Endothelial cell (in vitro differentiated cells): ENCODE results near the gene ZBTB20. TPM values are rescaled to one million over a fixed set of nuclear protein-coding genes. Genes with fewer than 3 reads are reported as not detected.

ENCODE experiments used
- DNase-seq: peaks from one replicate; pipeline ENCODE4 v3.0.0; 2021; ENCODE audit warnings: low spot score
- H3K27ac Mint-ChIP-seq: one replicate; pipeline ENCODE4 v1.8.0; 2021; ENCODE audit warnings: mixed read lengths, inconsistent platforms; ENCODE audit not compliant: unreplicated experiment
- H3K27me3 Mint-ChIP-seq: one replicate; pipeline ENCODE4 v1.8.0; 2021; ENCODE audit warnings: mild to moderate bottlenecking, moderate library complexity, mixed read lengths, inconsistent platforms; ENCODE audit not compliant: unreplicated experiment
- H3K36me3 Mint-ChIP-seq: one replicate; pipeline ENCODE4 v1.8.0; 2021; ENCODE audit warnings: mild to moderate bottlenecking, low read depth, mixed read lengths, inconsistent platforms; ENCODE audit not compliant: unreplicated experiment
- H3K4me1 Mint-ChIP-seq: one replicate; pipeline ENCODE4 v1.8.0; 2021; ENCODE audit warnings: mild to moderate bottlenecking, mixed read lengths, inconsistent platforms; ENCODE audit not compliant: unreplicated experiment
- H3K4me3 Mint-ChIP-seq: one replicate; pipeline ENCODE4 v1.8.0; 2021; ENCODE audit warnings: mild to moderate bottlenecking, mixed read lengths, inconsistent platforms; ENCODE audit not compliant: unreplicated experiment
- H3K9me3 Mint-ChIP-seq: one replicate; pipeline ENCODE4 v1.8.0; 2021; ENCODE audit warnings: mixed read lengths, inconsistent platforms; ENCODE audit not compliant: unreplicated experiment
- CTCF ChIP-seq: fragments of 200-600 bp; sonication (generic); IDR thresholded peaks from one replicate; pipeline ENCODE4 v1.5.0; 2021; ENCODE audit warnings: antibody characterized with exemption; ENCODE audit not compliant: unreplicated experiment
- total RNA-seq: library from RNA; stranded (reverse); fragmentation: NEBNext Ultra II Directional; extraction: Animal tissue kit (Norgen Biotek cat#: 25700); gene quantifications from one replicate; pipeline ENCODE4 v1.2.1, GENCODE V29; 2021; ENCODE audit not compliant: unreplicated experiment

ZBTB20 gene
- total RNA-seq, 1 donor from 2014 or later = 4.2 TPM

- no peaks in the 10 kb centered on the region for H3K9me3 Mint-ChIP-seq
- no peaks in the 10 kb centered on the region for H3K36me3 Mint-ChIP-seq
- H3K27me3 Mint-ChIP-seq = no peaks in the 10 kb centered on the region
- DNase-seq = no peak
- no peak overlapping the region for H3K27ac Mint-ChIP-seq
- H3K4me1 Mint-ChIP-seq = peaks cover 5% of the 10 kb centered on the region
- H3K4me3 Mint-ChIP-seq = no peak overlapping the region
- no peak for TF ChIP-seq CTCF
These were observed 651.1 kb downstream of the ZBTB20 start for GRCh38 chr3:114496021-114496434.

- Mint-ChIP-seq H3K27ac (no peak overlapping the region), H3K4me1 (peaks cover 5% of the 10 kb centered on the region), H3K9me3 (no peaks in the 10 kb centered on the region), H3K27me3 (no peaks in the 10 kb centered on the region), H3K36me3 (no peaks in the 10 kb centered on the region), H3K4me3 (no peak overlapping the region)
- no peak for TF ChIP-seq CTCF
- DNase-seq = no peak
These were observed 652.6 kb downstream of the ZBTB20 start for GRCh38 chr3:114494498-114494897.

GRCh38 chr3:114490829-114491228, 656.3 kb downstream of the ZBTB20 start:
- H3K27ac Mint-ChIP-seq = no peak overlapping the region
- H3K4me1 Mint-ChIP-seq = peaks cover 5% of the 10 kb centered on the region
- H3K4me3 Mint-ChIP-seq = no peak overlapping the region
- no peaks in the 10 kb centered on the region for H3K36me3 Mint-ChIP-seq
- no peak for DNase-seq
- no peaks in the 10 kb centered on the region for H3K27me3 Mint-ChIP-seq
- no peak for TF ChIP-seq CTCF
- H3K9me3 Mint-ChIP-seq = no peaks in the 10 kb centered on the region

- Mint-ChIP-seq H3K9me3 (no peaks in the 10 kb centered on the region), H3K27ac (no peak overlapping the region), H3K36me3 (no peaks in the 10 kb centered on the region), H3K4me1 (no peaks in the 10 kb centered on the region), H3K27me3 (no peaks in the 10 kb centered on the region), H3K4me3 (no peak overlapping the region)
- no peak for TF ChIP-seq CTCF
- DNase-seq = no peak
These were observed 659.6 kb downstream of the ZBTB20 start for GRCh38 chr3:114487502-114487901.

- H3K27ac Mint-ChIP-seq = no peak overlapping the region
- no peak overlapping the region for H3K4me3 Mint-ChIP-seq
- H3K9me3 Mint-ChIP-seq = no peaks in the 10 kb centered on the region
- no peaks in the 10 kb centered on the region for H3K27me3 Mint-ChIP-seq
- H3K36me3 Mint-ChIP-seq = no peaks in the 10 kb centered on the region
- no peaks in the 10 kb centered on the region for H3K4me1 Mint-ChIP-seq
- no peak for TF ChIP-seq CTCF
- DNase-seq = no peak
These were observed 662.2 kb downstream of the ZBTB20 start for GRCh38 chr3:114484919-114485318.
